HG03064 (cell line): ENCODE measurements around the gene FAM9C.
A peak's percentile ranks its signal among the peaks of the same experiment; 100 is the strongest.
"Not testable (repeated sequence)": the region's sequence is repeated elsewhere in the genome, so short reads cannot be mapped to it uniquely, and the experiment has no call there.

ENCODE experiments used
- ATAC-seq: cut with Tn5 transposase; IDR thresholded peaks from one replicate; pipeline ENCODE4 v1.9.1; 2021; ENCODE audit warnings: low read depth; ENCODE audit not compliant: unreplicated experiment

Gene FAM9C

GRCh38 chrX:13077168-13077567 lies 32.7 kb upstream of the FAM9C start:
- no peak for ATAC-seq

- no peak for ATAC-seq
These were observed 31.9 kb upstream of the FAM9C start for GRCh38 chrX:13076176-13076961.

- ATAC-seq, result peak; percentile 70
These were observed 30.2 kb upstream of the FAM9C start for GRCh38 chrX:13074297-13075262.

- no peak for ATAC-seq
These were observed 25.5 kb upstream of the FAM9C start for GRCh38 chrX:13069771-13070416.

- ATAC-seq, result no peak
These were observed 24.2 kb upstream of the FAM9C start for GRCh38 chrX:13068651-13069050.

GRCh38 chrX:13067773-13068172 lies 23.4 kb upstream of the FAM9C start:
- no peak for ATAC-seq

- no peak for ATAC-seq
These were observed 22.0 kb upstream of the FAM9C start for GRCh38 chrX:13066391-13066790.

GRCh38 chrX:13064599-13065143 lies 20.3 kb upstream of the FAM9C start:
- ATAC-seq, result no peak

GRCh38 chrX:13063124-13063523 lies 18.7 kb upstream of the FAM9C start:
- ATAC-seq, result not testable (repeated sequence)

GRCh38 chrX:13062331-13062730 lies 17.9 kb upstream of the FAM9C start:
- not testable (repeated sequence) for ATAC-seq

GRCh38 chrX:13061215-13061708 lies 16.8 kb upstream of the FAM9C start:
- ATAC-seq, result not testable (repeated sequence)

- ATAC-seq, result no peak
These were observed 15.4 kb upstream of the FAM9C start for GRCh38 chrX:13059637-13060499.

- no peak for ATAC-seq
These were observed 11.1 kb upstream of the FAM9C start for GRCh38 chrX:13055486-13055885.

GRCh38 chrX:13053171-13053570 lies 8.8 kb upstream of the FAM9C start:
- ATAC-seq, result no peak

- ATAC-seq, result peak; percentile 51
These were observed 7.2 kb upstream of the FAM9C start for GRCh38 chrX:13051529-13052172.

- no peak for ATAC-seq
These were observed 6.7 kb upstream of the FAM9C start for GRCh38 chrX:13051167-13051528.

GRCh38 chrX:13050151-13050550 lies 5.7 kb upstream of the FAM9C start:
- ATAC-seq, result no peak

- ATAC-seq, result no peak
These were observed 3.9 kb upstream of the FAM9C start for GRCh38 chrX:13048280-13048679.

- no peak for ATAC-seq
These were observed 3.3 kb upstream of the FAM9C start for GRCh38 chrX:13047759-13048158.
